Spinal cord (tissue), 10 donors: Measurements from ENCODE around the gene LVRN. TPM values are rescaled to one million over a fixed set of nuclear protein-coding genes. Genes with fewer than 3 reads are reported as not detected.

ENCODE experiments used
- DNase-seq, 6 donors: peaks; one replicate each; pipeline versions ENCODE4 v3.0.0 to v3.0.0-alpha.2; 2013 to 2015; ENCODE audit warnings: low spot score in 6 of 6, low read depth in 4 of 6
- H3K27ac ChIP-seq: one replicate; pipeline ENCODE4 v1.5.1; 2013; ENCODE audit warnings: low read depth, low read length, control low read depth
- H3K27me3 ChIP-seq: one replicate; pipeline ENCODE4 v1.6.1; 2013; ENCODE audit warnings: low read length; ENCODE audit not compliant: control insufficient read depth, insufficient read depth
- H3K36me3 ChIP-seq: one replicate; pipeline ENCODE4 v1.6.1; 2013; ENCODE audit warnings: low read length; ENCODE audit not compliant: control insufficient read depth, insufficient read depth
- H3K4me1 ChIP-seq: one replicate; pipeline ENCODE4 v1.6.1; 2013; ENCODE audit warnings: low read length; ENCODE audit not compliant: control insufficient read depth, insufficient read depth
- H3K4me3 ChIP-seq: one replicate; pipeline ENCODE4 v1.5.1; 2013; ENCODE audit warnings: low read depth, low read length, control low read depth
- H3K9me3 ChIP-seq: one replicate; pipeline ENCODE4 v1.6.1; 2013; ENCODE audit warnings: low read length; ENCODE audit not compliant: control insufficient read depth, insufficient read depth
- WGBS: methylation state at CpG from one replicate; pipeline ENCODE4 v1.1.5; 2013; ENCODE audit warnings: missing lambda C conversion rate; ENCODE audit not compliant: insufficient coverage; 5-methylcytosine and 5-hydroxymethylcytosine counted together
- polyA plus RNA-seq, 2 donors: library from polyadenylated mRNA; unstranded; fragments of 120-200 nt; gene quantifications; one replicate each; pipeline ENCODE4 v1.2.1, GENCODE V29; 2013; ENCODE audit not compliant: insufficient read length in 2 of 2
- total RNA-seq, 2 donors: library from RNA; depleted of rRNA in 1 of 2; stranded (reverse); fragments of 120-200 nt in 1 of 2; fragments of >200 nt in 1 of 2; gene quantifications; one replicate each; pipeline versions ENCODE4 v1.2.3 to v1.2.4, GENCODE V29; 2013 to 2014
- donor health status: healthy.

Gene LVRN
- total and polyA plus RNA-seq, 4 donors = 0.61 to 1.9 (median 1.2) TPM

GRCh38 chr5:116076496-116076895 is 114.2 kb downstream of the LVRN start:
- H3K27ac ChIP-seq = no peak overlapping the region
- H3K36me3 ChIP-seq = no peaks in the 10 kb centered on the region
- no peak overlapping the region for H3K4me3 ChIP-seq
- no peak for DNase-seq
- H3K4me1 ChIP-seq = no peaks in the 10 kb centered on the region
- H3K9me3 ChIP-seq = no peaks in the 10 kb centered on the region
- WGBS = no CpG with 5 or more reads among the region's 1 CpG
- no peaks in the 10 kb centered on the region for H3K27me3 ChIP-seq

Other genes starting within 250 kb of the LVRN start
- 10 to 100 TPM; 58.3 to 64.3 TPM for gene CDO1, start 145.8 kb upstream of the LVRN start, total RNA-seq
- gene CDO1, start 145.8 kb upstream of the LVRN start, polyA plus RNA-seq = 100 to 1,000 TPM; 104 to 119 TPM
- gene ATG12, start 120.9 kb upstream of the LVRN start, total RNA-seq = 10 to 100 TPM; 69.4 to 84.3 TPM
- 10 to 100 TPM; 73.2 to 79.0 TPM for gene ATG12, start 120.9 kb upstream of the LVRN start, polyA plus RNA-seq
- 100 to 1,000 TPM in 1 of 2 donors, 10 to 100 TPM in 1; 97.7 to 118 TPM for gene AP3S1, start 120.5 kb upstream of the LVRN start, total RNA-seq
- gene AP3S1, start 120.5 kb upstream of the LVRN start, polyA plus RNA-seq = 100 to 1,000 TPM; 160 to 186 TPM
- gene ARL14EPL, start 70.0 kb downstream of the LVRN start, total RNA-seq = not detected
- not detected for gene ARL14EPL, start 70.0 kb downstream of the LVRN start, polyA plus RNA-seq
- gene COMMD10, start 122.5 kb downstream of the LVRN start, total RNA-seq = 10 to 100 TPM; 42.6 to 63.3 TPM
- gene COMMD10, start 122.5 kb downstream of the LVRN start, polyA plus RNA-seq = 10 to 100 TPM; 30.0 to 32.5 TPM